SIG-M5 treated with dmso at 0.1 percent for 504 hours (cell line): ENCODE data around the gene KRT71.

ENCODE experiments used
- DNase-seq: peaks from one replicate; lab custom pipeline; 2025; ENCODE audit not compliant: unreplicated experiment; lab: John Stamatoyannopoulos, UW

KRT71 gene

DNA sequence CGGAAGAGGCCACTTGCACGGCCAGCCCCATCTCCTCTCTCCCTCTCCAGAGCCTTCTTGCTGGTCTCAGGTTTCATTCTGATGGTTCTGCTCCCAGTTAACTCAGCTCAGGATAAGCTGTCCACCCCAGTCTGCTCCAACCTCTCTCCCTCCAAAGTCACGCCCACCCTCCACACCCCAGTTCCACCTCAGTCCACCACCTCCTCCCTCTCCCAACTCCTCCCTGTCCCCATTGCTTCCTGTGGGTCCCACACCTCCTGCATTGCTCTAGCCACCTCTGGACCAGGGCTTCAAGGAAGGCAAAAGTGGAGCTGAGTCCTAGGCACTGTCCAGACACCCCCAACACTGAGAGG is 13.1 kb downstream of the KRT71 start:
- DNase-seq, result no peak

GRCh38 chr12:52539083-52539820 is 13.7 kb downstream of the KRT71 start:
- no peak for DNase-seq

DNA sequence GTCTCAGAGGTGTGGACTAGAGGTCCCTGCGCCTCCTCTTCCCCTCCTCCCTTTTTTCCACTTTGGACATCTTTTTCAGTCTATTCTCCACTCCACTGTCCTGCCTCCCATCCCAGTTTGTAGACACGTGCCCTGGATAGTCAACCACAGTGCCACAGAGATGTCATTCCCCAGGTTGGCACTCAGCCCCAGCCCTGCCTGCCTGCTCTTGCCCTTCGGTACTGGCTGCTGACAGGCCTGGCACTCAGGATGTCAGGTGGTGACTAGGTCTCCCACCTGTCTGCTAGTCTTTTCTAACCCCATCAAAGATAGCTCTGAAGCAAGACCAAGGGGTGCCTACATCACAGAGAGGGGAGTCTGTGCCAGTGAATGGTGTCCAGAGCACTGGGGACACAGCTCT is 15.8 kb downstream of the KRT71 start:
- no peak for DNase-seq

GRCh38 chr12:52535574-52535973 is 17.4 kb downstream of the KRT71 start:
- no peak for DNase-seq

- no peak for DNase-seq
Observed at GRCh38 chr12:52534482-52534881, 18.5 kb downstream of the KRT71 start.

DNA sequence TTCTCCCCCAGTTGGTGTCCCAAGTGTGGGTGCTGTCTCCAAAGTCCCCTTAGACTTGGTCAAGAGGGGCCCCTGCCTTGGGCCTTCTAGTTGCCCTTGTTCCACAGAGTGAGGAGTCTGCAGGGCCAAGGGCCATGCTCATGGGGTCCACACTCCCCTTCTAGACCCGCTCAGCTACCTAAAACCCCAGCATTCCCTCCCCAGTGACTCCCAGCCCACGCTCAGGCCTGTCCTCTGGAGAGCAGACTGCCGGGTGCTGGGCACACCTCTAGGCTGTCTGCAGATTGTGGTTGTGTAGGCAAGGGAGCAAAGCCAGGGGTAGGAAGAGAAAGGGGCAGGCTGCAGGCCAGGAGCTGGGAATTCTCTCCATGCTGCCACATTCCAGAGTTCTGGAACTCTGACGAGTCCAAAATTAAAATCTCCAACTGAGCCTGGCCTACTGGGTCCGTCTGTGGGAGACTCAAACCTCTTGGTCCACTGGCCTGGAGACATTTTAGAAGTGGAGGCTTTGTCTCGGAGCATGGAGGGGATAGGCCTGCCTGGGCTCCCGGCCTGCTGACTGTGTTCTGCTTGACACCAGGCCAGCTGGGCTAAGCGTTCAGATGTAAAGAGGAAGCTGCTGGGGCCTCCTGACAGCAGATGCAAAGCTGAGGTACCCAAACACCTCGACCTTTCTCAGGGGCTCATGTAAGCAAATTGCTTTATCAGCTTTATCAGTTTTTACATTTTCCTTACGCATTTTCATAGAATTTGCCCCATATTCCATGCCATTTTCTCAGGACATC is 19.1 kb downstream of the KRT71 start:
- no peak for DNase-seq

- DNase-seq, result no peak
Observed at GRCh38 chr12:52532636-52533035, 20.3 kb downstream of the KRT71 start.

- peak; percentile 50 for DNase-seq
Observed at GRCh38 chr12:52531566-52532300, 21.2 kb downstream of the KRT71 start.

DNA sequence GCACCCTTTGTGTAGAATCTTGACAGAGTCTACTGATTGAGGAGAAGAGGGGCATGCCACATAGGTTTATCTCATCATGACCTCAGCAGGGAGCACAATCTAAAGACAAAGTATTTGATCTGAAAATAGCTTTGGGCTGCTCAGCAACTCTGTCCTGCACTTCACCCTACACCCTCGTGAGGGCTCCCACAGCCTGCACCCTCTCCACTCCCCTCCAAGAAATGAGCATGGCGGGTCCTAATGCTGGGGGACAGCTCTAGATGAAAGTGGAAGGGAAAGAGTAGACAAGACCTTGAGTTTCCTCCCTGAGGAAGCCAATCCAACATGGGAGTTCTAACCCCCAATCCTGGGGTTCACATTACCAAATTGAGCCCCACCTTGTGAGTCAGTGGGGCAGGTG is 22.0 kb downstream of the KRT71 start:
- DNase-seq, result no peak

DNA sequence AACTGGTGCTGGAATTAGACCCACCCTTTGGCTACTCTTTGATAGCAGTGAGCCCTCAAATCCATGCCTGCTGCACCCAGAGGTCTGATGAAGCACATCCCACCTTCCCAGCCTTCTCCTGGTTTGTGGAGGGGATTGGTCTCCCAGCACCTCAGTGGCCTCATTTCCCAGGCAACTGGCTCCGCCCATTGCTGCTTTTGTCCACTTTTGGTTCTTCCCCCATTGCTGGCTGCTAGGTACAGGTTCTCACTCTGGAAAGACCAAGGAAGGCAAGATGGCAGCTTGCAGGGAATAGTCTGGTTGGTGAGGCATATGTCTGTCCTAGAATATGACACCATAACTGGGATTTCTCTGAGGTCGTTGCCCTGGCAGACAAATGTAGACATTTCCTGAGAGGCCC is 22.6 kb downstream of the KRT71 start:
- no peak for DNase-seq

- no peak for DNase-seq
Observed at GRCh38 chr12:52529846-52530245, 23.1 kb downstream of the KRT71 start.

DNA sequence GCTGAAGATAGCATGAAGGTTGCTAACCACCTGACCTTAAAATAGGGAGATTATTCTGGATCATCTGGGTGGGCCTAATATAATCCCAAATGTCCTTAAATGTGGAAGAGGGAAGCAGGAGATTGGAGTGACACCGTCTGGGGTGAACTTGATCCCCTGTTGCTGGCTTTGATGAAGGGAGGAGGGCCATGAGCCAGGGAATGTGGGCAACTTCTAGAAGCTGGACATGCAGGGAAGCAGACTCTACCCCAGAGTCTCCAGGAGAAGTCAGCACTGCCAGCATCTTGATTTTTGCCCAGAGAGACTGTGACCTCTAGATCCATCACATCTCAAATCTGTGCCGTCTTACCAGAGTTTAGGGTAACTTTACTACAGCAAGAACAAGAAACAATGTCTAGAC is 23.5 kb downstream of the KRT71 start:
- no peak for DNase-seq

- no peak for DNase-seq
Observed at GRCh38 chr12:52528641-52529143, 24.3 kb downstream of the KRT71 start.

DNA sequence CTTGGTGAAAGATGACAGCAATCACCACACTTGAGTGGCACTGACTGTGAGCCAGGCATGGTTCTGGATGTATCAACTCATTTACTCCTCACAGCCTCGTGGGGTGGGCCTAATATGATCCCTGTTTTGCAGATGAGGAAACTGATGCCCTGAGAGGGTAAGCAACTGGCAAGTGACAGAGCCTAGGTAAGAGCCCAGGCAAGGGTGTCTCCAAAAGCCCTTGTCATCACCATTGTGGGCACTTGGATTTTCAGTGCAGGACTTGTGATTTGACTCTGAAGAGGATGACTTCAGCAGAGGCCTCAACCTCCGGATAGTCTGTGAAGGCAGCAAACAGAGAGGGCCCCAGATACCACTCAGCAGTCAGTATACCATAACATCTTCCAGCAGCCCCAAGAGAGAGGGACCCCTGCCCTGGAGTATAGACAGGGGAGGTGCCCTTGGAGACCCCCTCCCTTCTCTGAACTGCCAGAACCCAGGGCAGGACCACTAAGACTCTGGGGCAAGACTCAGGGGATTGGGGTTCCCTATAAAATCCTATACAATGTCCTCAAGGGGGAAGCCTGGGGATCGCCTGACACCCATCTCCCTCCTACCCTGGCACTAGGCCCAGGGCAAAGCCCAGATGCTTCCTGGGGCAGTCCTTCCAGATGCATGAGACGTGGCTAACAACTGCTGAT is 25.7 kb downstream of the KRT71 start:
- no peak for DNase-seq

- no peak for DNase-seq
Observed at GRCh38 chr12:52526511-52526951, 26.4 kb downstream of the KRT71 start.

- DNase-seq, result no peak
Observed at GRCh38 chr12:52525661-52526499, 27.1 kb downstream of the KRT71 start.

DNA sequence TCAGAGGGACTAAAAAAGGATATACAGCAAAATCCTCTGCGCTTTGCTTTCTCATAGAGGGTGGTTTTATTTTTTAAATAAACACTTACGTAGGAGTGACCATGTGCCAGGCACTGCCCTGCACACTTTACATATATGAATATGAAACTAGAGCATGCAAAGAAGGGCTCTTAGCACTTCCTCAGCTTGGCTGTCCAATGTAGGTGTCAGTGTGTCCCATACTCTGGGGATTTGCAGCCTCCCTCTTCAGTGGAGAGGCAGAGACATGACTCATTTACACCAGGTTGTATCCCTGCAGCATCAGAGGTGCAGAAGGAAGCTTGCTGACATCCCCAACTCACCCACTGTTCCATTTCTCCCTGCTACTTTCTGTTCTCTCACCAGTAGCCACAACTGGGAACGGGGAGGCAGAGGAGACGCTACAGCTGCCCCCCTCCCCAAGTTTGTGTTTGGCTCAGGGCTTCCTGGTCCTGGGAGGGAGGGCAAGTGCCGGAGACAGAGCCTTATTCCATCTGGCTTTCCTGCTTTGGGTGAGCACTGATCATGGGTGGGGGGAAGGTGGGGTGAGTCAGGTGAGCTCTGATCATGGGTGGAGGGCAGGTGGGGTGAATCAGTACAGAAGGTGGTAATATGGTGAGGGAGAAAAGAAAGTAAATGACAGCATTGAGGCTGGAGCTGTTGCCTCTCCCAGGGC is 27.9 kb downstream of the KRT71 start:
- no peak for DNase-seq

DNA sequence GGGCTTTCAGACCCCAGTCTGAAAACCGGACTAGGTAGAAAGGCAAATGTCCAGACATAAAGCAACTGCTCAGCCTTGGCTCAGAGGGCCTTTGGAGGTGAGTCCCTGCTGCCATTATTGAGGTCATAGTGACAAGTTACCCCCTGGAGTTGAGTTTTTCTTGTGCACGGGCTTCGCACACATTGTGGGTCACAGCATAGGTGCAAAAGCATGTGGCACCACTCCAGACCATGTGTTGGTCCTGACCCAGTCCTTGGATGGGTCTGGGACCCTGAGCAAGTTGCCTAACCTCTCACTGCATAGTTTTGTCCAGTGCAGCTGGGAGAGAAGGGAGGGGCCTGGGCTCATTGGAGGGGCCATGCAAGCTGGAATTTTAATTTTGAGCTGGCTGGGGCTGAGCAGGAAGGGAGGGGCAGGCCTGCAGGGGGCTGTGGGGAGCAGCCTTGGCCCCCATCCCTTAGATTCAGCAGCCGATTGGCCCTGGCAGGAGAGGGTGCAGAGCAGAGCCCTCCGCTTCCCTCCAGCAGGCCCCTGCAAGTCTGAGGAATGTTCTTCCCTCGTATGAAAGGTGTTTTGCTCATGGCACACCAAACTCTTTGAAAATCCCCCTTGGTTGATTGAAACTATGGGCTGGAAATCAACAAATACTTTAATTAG is 28.6 kb downstream of the KRT71 start:
- no peak for DNase-seq

DNA sequence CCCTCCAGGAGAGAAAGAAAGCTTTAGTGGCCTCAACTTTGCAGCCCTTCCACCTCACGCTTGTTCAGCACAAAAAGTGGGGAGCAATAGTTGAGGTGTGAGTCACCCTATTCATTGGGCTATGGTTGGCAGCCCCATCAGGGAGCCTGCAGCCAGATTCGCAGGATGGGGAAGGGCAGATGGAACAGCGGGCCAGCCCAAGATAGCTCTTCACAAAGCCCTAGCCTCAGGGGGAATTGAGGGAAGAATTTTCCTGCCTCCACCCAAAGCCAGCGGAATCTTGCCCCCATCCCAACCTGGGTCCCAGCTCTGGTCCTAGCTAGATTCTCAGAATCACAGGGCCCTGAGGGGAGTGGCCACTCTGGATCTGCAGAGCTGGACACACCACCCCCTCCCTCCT is 29.1 kb downstream of the KRT71 start:
- no peak for DNase-seq
